Renal cortex interstitium (tissue), 11 donors: ENCODE data around the gene ZC3HAV1. TPM values are rescaled to one million over a fixed set of nuclear protein-coding genes. Genes with fewer than 3 reads are reported as not detected.
"Not testable (repeated sequence)": the region's sequence is repeated elsewhere in the genome, so short reads cannot be mapped to it uniquely, and the experiment has no call there.

ENCODE experiments used
- DNase-seq, 11 donors: peaks; one replicate each; pipeline ENCODE4 v3.0.0-alpha.2; 2013; ENCODE audit warnings: low read depth in 9 of 11, low spot score in 4 of 11; ENCODE audit errors: extremely low read depth in 1 of 11
- polyA plus RNA-seq, 3 donors: library from polyadenylated mRNA; unstranded; fragments of 120-200 nt; gene quantifications; one replicate each; pipeline ENCODE4 v1.2.1, GENCODE V29; 2013; ENCODE audit not compliant: insufficient read length in 3 of 3

Gene ZC3HAV1
- polyA plus RNA-seq, 3 donors, result 19.8 to 27.6 (median 22.0) TPM

GRCh38 chr7:139116999-139117398 is 7.5 kb upstream of the ZC3HAV1 start:
- DNase-seq, result no peak

GRCh38 chr7:139115104-139115503 is 5.6 kb upstream of the ZC3HAV1 start:
- no peak for DNase-seq

DNA sequence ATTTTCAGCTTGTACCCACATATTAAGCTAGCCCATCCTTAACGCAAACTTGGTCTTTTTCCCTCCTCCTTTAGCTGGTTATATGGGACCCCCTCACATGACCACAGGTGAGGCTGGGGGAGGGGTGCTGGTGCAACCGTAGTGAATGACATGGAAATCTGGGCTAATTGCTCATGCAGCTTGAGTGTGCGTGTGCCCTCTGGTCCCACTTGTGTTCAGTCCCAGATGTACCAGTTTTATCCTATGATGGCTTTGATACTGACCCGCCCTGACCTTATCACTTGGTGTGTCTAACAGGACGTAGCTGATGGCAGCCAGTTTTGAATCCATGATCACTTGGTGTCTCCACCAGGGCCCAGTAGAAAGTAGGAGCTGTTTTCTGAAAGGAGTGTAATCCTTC is 5.1 kb upstream of the ZC3HAV1 start:
- no peak for DNase-seq

DNA sequence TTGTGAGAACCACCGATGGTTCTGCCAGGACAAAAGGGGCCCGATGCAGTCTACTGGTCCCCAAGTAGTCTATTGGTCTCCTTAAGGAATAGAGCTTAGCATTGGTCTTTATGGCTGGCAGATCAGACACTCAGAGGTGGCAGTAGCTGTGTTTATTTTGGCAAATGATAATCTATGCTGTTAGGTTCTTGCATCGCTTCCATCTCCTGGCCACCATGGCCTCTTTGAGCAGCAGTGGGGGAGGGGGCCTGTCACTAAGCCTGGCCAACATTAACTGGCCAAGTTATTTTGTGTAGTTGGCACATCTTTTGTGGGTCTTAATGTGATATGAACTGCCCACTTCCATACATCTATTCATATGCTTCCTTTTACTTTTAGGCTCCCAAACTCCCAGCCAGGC is 4.5 kb upstream of the ZC3HAV1 start:
- DNase-seq, result no peak

DNA sequence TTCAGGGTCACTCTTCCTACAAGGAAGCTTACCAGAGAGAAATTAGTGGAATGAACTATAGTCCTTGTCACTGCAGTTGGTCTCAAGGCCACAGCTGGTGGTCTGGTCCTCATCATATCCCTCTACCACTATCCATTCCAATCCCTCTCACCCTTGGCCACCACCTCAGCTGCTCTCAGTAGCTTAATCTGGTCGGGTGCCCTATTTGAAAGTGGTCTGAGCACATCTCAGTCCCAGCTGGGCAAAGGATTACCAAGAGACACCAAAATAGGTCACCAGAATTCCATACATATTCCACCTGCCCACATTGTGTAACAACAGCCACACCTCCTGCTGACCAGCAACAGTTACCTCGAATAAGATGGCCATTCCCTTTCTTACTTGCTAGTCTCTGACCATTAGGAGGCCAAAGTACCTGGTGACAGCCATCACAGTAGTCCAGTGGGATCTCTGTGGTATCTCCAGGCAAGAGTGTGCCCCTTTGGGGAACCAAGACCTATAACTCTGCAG is 3.3 kb upstream of the ZC3HAV1 start:
- DNase-seq, result no peak

GRCh38 chr7:139112316-139112715 is 2.8 kb upstream of the ZC3HAV1 start:
- DNase-seq, result no peak

- DNase-seq, result no peak
Observed at GRCh38 chr7:139111811-139112301, 2.3 kb upstream of the ZC3HAV1 start.

- no peak for DNase-seq
Observed at GRCh38 chr7:139111147-139111546, 1.6 kb upstream of the ZC3HAV1 start.

- DNase-seq, result no peak
Observed at GRCh38 chr7:139109983-139110411, 477 bp upstream of the ZC3HAV1 start.

DNA sequence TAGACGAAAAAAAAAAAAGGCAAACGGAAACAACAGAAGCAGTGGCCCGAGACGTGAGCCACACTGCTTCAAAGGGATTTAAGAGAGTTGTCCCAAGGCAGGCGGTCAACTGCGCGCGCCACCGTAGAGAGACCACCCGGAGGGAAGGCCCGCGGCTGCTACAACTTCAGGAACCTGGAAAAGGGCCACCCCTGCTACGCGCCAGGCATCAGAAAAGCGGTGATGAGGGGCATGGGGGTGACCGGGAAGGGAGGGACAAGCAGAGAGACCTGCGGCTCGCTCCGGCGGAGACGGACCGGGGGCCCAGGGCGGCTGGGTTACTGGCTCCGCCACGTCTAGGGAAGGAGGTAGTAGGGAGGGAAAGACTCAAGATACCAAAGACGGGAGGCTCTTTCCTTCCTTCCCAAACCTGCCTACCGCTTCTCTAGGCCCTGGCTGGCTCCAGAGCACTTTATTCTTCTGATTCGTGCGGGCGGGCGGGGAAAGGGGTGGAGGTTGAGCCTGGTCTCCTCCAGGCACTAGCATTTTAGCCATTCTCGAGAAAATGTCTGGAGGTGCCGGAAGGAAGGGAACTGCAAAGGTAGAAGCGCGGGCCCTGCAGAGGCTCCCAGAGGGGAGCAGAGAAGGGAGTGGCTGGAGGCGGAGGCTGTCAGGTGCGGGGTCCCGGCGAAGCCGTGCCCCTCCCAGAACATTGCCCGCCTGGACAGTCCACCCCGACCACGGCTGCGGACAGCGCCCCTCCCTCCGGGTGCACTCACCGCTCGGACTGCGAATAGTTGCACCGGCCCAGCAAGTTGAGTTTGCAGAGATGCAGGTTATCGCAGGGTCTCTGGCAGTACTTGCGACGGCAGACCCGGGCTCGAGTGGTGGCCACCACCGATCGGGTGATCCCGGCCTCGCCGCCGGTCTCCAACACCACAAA is 993 bp downstream of the ZC3HAV1 start:
- DNase-seq, result peak in 3 of 11 donors; percentile 20 to 26 (median 22)

DNA sequence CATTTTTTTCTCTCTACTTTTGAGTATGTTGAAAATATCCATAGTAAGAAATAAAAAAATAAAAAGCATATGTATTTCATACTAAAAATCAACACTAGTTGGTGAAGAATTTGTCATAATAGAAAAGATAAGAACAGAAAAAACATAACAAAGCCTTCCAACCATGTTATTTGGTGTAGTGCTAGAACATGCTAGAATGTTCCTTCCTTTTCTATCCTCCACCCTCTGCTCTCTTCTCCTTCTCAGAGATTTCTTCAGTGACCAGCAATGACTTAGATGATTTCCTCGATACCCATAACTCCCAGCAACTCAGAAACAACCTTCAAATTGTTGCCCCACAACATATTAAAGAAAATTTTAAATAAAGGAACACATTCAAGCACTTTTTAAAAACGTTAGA is 2.6 kb downstream of the ZC3HAV1 start:
- no peak for DNase-seq

DNA sequence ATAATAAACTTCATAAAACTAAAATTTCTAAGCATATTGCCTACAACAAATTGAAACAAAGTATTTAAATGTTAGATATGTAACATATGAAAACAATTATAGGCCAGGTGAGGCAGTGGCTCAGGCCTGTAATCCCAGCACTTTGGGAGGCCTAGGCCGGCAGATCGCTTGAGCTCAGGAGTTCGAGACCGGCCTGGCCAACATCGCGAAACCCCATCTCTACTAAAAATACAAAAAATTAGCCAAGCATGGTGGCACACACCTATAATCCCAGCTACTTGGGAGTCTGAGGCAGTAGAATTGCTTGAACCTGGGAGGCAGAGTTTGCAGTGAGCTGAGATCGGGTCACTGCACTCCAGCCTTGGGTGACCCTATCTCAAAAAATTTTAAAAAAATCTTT is 3.3 kb downstream of the ZC3HAV1 start:
- DNase-seq, result not testable (repeated sequence)

DNA sequence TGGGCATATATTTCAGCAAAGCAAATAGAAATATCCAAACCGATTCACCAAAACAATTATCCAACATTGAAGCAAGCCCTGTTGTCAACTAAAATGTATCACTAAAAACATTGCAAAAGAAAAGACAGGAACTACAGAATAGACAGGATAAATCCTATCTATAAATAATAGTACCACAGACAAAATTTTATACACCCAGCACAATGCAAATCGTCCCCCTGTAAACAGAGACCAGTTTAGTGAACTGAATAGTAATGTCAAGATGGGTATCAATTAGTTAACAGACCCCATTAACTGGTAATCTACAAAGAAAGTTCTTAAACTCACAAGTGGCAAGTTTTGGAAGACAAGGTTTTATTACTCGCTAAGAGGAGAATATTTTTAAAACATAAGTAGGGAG is 4.0 kb downstream of the ZC3HAV1 start:
- no peak for DNase-seq

DNA sequence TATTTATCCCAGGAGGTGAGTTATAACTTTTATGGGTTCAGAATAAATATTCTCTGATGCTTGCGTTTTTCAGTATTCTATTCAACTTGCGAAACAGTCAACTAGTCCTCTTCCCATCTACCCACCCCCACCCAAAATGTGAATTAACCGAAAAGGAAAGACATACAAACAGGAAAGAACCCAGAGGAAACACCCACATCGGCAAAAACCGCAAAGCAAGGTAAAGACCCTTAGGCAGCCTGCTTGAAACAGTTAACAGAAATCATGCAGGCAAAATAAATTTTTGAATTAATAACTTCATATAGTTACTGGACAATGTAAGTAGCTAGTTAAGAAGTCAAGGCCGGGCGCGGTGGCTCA is 5.4 kb downstream of the ZC3HAV1 start:
- DNase-seq, result no peak

- DNase-seq, result no peak
Observed at GRCh38 chr7:139103057-139103815, 6.3 kb downstream of the ZC3HAV1 start.

DNA sequence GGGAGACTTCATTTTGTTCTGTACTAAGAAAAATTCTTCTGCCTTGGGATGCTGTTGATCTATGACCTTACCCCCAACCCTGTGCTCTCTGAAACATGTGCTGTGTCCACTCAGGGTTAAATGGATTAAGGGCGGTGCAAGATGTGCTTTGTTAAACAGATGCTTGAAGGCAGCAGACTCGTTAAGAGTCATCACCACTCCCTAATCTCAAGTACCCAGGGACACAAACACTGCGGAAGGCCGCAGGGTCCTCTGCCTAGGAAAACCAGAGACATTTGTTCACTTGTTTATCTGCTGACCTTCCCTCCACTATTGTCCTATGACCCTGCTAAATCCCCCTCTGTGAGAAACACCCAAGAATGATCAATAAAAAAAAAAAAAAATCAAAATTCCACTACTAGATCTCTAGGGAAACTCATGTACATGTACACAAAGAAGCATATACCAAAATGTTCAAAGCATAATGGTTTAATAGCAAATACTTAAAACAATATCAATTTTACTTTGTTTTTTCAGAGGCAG is 7.8 kb downstream of the ZC3HAV1 start:
- DNase-seq, result not testable (repeated sequence)

- no peak for DNase-seq
Observed at GRCh38 chr7:139099172-139099947, 10.2 kb downstream of the ZC3HAV1 start.

DNA sequence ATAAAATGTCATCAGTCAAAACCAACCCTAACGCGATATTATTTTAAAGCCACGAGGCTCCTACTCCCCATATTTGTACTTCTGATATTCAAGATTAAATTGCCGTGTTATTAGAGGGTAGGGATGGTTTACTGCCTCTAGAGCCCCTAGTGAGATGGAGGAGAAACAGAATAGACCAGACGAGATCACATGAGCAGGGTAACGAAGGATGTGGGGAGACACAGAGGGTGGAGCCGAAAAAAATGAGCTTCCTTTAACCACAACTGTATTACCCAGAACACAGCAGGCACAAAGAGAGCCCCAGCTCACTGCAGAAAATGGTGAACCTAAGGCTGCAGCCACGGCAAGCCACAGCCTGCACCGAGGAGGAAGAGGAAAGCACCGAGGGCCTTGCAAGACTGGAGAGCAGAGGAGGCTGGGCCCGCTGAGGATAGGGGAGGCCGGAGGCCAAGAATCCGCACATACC is 14.3 kb downstream of the ZC3HAV1 start:
- DNase-seq, result no peak

DNA sequence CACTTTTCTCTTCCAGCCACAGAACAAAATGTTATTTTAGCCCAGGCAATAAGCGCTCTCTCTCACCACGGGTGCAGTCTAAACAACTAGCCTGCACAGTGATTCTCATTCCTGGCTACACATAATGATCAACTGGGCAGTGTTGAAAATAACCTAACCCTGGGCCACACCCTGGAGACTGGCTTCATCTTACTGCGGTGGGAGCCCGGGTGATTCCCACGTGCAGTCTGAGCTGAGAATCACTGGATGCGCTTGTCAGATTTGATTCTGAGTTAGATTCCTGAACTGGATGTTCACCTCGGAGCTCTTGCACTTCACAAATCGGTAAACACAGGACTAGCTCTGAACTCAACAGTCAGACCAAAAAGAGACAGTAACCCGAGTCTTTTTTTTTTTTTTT is 14.9 kb downstream of the ZC3HAV1 start:
- DNase-seq, result no peak
